SH-SY5Y (cell line): Measurements from ENCODE around the gene C1orf174.

ENCODE experiments used
- GATA2 ChIP-seq: IDR thresholded peaks from 2 replicates; pipeline ENCODE4 v1.6.1; 2011; ENCODE audit warnings: mild to moderate bottlenecking, low read depth, low read length
- GATA3 ChIP-seq: IDR thresholded peaks from 2 replicates; pipeline ENCODE4 v1.6.1; 2011; ENCODE audit warnings: low read depth, mild to moderate bottlenecking, low read length, moderate library complexity

DNA sequence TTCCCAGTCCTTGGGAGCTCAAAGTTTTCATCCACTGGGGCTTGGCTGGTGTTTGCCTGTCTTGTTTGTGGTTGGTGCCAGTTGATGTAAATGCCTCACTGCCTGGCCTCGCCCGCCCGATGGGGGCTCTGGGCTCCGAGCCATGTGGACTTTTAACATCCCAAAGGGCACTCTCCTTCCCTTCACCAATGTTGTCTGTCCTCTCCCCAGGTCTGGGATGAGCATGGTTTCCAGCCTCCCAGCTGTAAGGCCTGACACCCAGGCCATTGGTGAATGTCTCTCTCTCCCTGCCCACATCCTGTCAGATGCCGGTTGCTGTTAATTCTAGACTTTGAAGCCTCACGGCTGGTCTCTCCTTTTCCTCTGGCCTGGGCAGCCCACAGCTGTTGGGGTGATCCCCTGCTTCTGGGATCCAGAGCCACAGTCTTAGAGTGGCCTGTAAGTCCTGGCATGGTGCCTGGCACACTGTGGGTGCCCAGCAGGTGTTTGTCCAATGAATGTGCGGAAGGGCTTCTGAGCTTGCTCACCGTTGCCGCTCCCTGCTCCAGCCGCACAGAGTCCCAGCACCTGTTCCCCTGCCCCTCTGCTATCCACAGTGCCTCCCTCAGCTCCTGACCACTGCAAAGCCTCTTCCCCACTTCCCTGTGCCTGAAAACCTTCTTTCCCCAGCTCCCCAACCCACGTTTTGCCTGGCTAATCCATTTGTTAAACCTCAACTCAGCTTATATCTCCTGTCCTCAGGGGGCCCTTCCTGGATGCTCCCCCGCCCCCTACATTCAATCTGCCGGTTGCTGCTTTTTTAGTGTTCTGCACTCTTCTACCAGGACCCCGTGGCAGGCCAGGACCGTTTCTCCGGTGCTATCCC lies 3.3 kb upstream of the C1orf174 start:
- TF ChIP-seq GATA2 (no peak), GATA3 (no peak)
